CD4-positive, alpha-beta T cell treated with Interleukin-10 for 1 hour (primary cell): Measurements from ENCODE around the gene WDR70.
"Not testable (repeated sequence)": the region's sequence is repeated elsewhere in the genome, so short reads cannot be mapped to it uniquely, and the experiment has no call there.

ENCODE experiments used
- DNase-seq: peaks from one replicate; pipeline ENCODE4 v3.0.0-alpha.2; 2020

Gene WDR70

GRCh38 chr5:37454402-37455055 is 75.4 kb downstream of the WDR70 start:
- DNase-seq = not testable (repeated sequence)

GRCh38 chr5:37463191-37464051 is 84.3 kb downstream of the WDR70 start:
- not testable (repeated sequence) for DNase-seq

GRCh38 chr5:37464581-37464980 is 85.5 kb downstream of the WDR70 start:
- not testable (repeated sequence) for DNase-seq

- DNase-seq = not testable (repeated sequence)
Measured at GRCh38 chr5:37469383-37469782, 90.3 kb downstream of the WDR70 start.

GRCh38 chr5:37471666-37472197 is 92.6 kb downstream of the WDR70 start:
- DNase-seq = no peak

- no peak for DNase-seq
Measured at GRCh38 chr5:37477426-37477825, 98.3 kb downstream of the WDR70 start.

- DNase-seq = no peak
Measured at GRCh38 chr5:37478121-37478894, 99.2 kb downstream of the WDR70 start.

- not testable (repeated sequence) for DNase-seq
Measured at GRCh38 chr5:37481395-37481794, 102.3 kb downstream of the WDR70 start.

GRCh38 chr5:37490120-37490810 is 111.1 kb downstream of the WDR70 start:
- no peak for DNase-seq

- DNase-seq = no peak
Measured at GRCh38 chr5:37490931-37491330, 111.8 kb downstream of the WDR70 start.

- DNase-seq = no peak
Measured at GRCh38 chr5:37492778-37493555, 113.8 kb downstream of the WDR70 start.

GRCh38 chr5:37494756-37495155 is 115.6 kb downstream of the WDR70 start:
- DNase-seq = no peak

- no peak for DNase-seq
Measured at GRCh38 chr5:37495210-37495609, 116.1 kb downstream of the WDR70 start.

GRCh38 chr5:37495668-37496347 is 116.7 kb downstream of the WDR70 start:
- no peak for DNase-seq

- no peak for DNase-seq
Measured at GRCh38 chr5:37496902-37497445, 117.9 kb downstream of the WDR70 start.

GRCh38 chr5:37501152-37501551 is 122.0 kb downstream of the WDR70 start:
- DNase-seq = no peak

- DNase-seq = no peak
Measured at GRCh38 chr5:37506241-37506640, 127.1 kb downstream of the WDR70 start.

- DNase-seq = no peak
Measured at GRCh38 chr5:37506722-37507121, 127.6 kb downstream of the WDR70 start.

GRCh38 chr5:37511646-37512045 is 132.5 kb downstream of the WDR70 start:
- DNase-seq = no peak

GRCh38 chr5:37514946-37515345 is 135.8 kb downstream of the WDR70 start:
- no peak for DNase-seq

- no peak for DNase-seq
Measured at GRCh38 chr5:37517686-37518085, 138.6 kb downstream of the WDR70 start.
